ENCODE measurements around the gene CCDC186. TPM values are rescaled to one million over a fixed set of nuclear protein-coding genes. Genes with fewer than 3 reads are reported as not detected.
"Not testable (repeated sequence)": the region's sequence is repeated elsewhere in the genome, so short reads cannot be mapped to it uniquely, and the experiment has no call there.

CCDC186 gene
- polyA plus RNA-seq, 1 of the 3 experiments (the other 2 are of a cell fraction) = 1.3 TPM

GRCh38 chr10:114151486-114151885 lies 22.5 kb downstream of the CCDC186 start:
- Histone ChIP-seq H3K9me2 (no peaks in the 10 kb centered on the region), H3K27me3 (ENCODE audit: insufficient read depth) (no peaks in the 10 kb centered on the region), H3F3A (replicated peaks; ENCODE audit: insufficient read depth) (no peaks in the 10 kb centered on the region), H3K79me2 (ENCODE audit: insufficient read depth) (no peaks in the 10 kb centered on the region), H3K9ac (peak overlapping the region; percentile 29; the same call in 1 of the 2 replicates), H2AFZ (ENCODE audit: low read depth) (no peak overlapping the region; the same call in 1 of the 2 replicates), H3K4me2 (peak overlapping the region; percentile 31; the same call in 1 of the 2 replicates), H4K20me1 (ENCODE audit: insufficient read depth) (no peaks in the 10 kb centered on the region), H3K4me3 (ENCODE audit: low read depth in 2 of 2, low read length in 1 of 2) (no peak overlapping the region), H3K36me3 (replicated peaks in 1 of 2; ENCODE audit: control insufficient read depth in 1 of 2, insufficient read depth in 2 of 2, low read length in 1 of 2) (peaks cover 17 to 67% of the 10 kb centered on the region in 2 experiments), H3K27ac (ENCODE audit: low read depth in 2 of 2, low read length in 1 of 2) (peak overlapping the region in 1 of 2 experiments; percentile 63; a peak in 2 of 4 replicates), H3K4me1 (ENCODE audit: control insufficient read depth in 1 of 2, insufficient read depth in 2 of 2, low read depth in 1 of 2, low read length in 1 of 2) (peaks cover 0 to 4% of the 10 kb centered on the region in 2 experiments; a peak in 1 of 4 replicates), H3K9me3 (no peaks in the 10 kb centered on the region)
- ChIA-PET CTCF (interaction anchor here (0.8 kb wide), 1 partner anchor 472 kb away, joined by 3 read pairs; no protein-coding TSS in a partner anchor), POLR2A (no interaction called here)
- DNase-seq = no peak
- 22% methylated on average over 2 of the region's 2 CpGs for WGBS (ENCODE audit: low lambda C conversion rate)
- TF ChIP-seq JUND (IDR thresholded peaks at IDR 0.05) (peak; percentile 48; the same call in 1 of the 2 replicates), TAF1 (IDR thresholded peaks at IDR 0.05; ENCODE audit: borderline replicate concordance, low read depth, low read length) (no peak), GABPA (IDR thresholded peaks at IDR 0.05; ENCODE audit: low read depth) (no peak), PBX3 (IDR thresholded peaks at IDR 0.05) (peak; percentile 47; the same call in 1 of the 2 replicates), TCF12 (IDR thresholded peaks at IDR 0.05) (peak; percentile 43; the same call in 1 of the 2 replicates), RCOR1 (IDR thresholded peaks at IDR 0.05; ENCODE audit: low read length) (no peak), FOXM1 (IDR thresholded peaks at IDR 0.05; ENCODE audit: low read depth) (no peak), FOSL2 (IDR thresholded peaks at IDR 0.05; ENCODE audit: borderline replicate concordance, low read depth) (peak; percentile 84)

- CTCF ChIA-PET = not testable (repeated sequence)
Measured at GRCh38 chr10:114149476-114149875, 24.5 kb downstream of the CCDC186 start.

GRCh38 chr10:114143160-114143559 lies 30.8 kb downstream of the CCDC186 start:
- H2AFZ ChIP-seq (ENCODE audit: low read depth) = no peak overlapping the region
- H3K9ac ChIP-seq = no peak overlapping the region
- H3K4me3 ChIP-seq (ENCODE audit: low read depth in 2 of 2, low read length in 1 of 2) = no peak overlapping the region
- 100% methylated on average over 1 of the region's 1 CpG for WGBS (ENCODE audit: low lambda C conversion rate)
- ChIA-PET POLR2A (no interaction called here), CTCF (no interaction called here)
- peaks cover 16 to 38% of the 10 kb centered on the region in 2 experiments for H3K36me3 ChIP-seq (replicated peaks in 1 of 2; ENCODE audit: control insufficient read depth in 1 of 2, insufficient read depth in 2 of 2, low read length in 1 of 2)
- H3K4me1 ChIP-seq (ENCODE audit: control insufficient read depth in 1 of 2, insufficient read depth in 2 of 2, low read depth in 1 of 2, low read length in 1 of 2) = no peaks in the 10 kb centered on the region
- no peaks in the 10 kb centered on the region for H3F3A ChIP-seq (replicated peaks; ENCODE audit: insufficient read depth)
- no peak for DNase-seq
- no peak overlapping the region for H3K4me2 ChIP-seq
- H3K79me2 ChIP-seq (ENCODE audit: insufficient read depth) = no peaks in the 10 kb centered on the region
- no peaks in the 10 kb centered on the region for H3K27me3 ChIP-seq (ENCODE audit: insufficient read depth)
- H4K20me1 ChIP-seq (ENCODE audit: insufficient read depth) = no peaks in the 10 kb centered on the region
- no peak overlapping the region for H3K27ac ChIP-seq (ENCODE audit: low read depth in 2 of 2, low read length in 1 of 2)
- H3K9me2 ChIP-seq = no peaks in the 10 kb centered on the region
- no peaks in the 10 kb centered on the region for H3K9me3 ChIP-seq
- TF ChIP-seq CTCF (IDR thresholded peaks at IDR 0.05) (no peak), RCOR1 (IDR thresholded peaks at IDR 0.05; ENCODE audit: low read length) (no peak), EZH2phosphoT487 (IDR thresholded peaks at IDR 0.05; ENCODE audit: borderline replicate concordance, low read depth) (no peak), GABPA (IDR thresholded peaks at IDR 0.05; ENCODE audit: low read depth) (no peak), YY1 (IDR thresholded peaks at IDR 0.05; ENCODE audit: low read depth) (no peak), ZBTB33 (IDR thresholded peaks at IDR 0.05; ENCODE audit: borderline replicate concordance, low read depth) (no peak), MAX (IDR thresholded peaks at IDR 0.05; ENCODE audit: low read depth) (no peak), RAD21 (IDR thresholded peaks at IDR 0.05; ENCODE audit: low read length) (no peak), MEF2A (IDR thresholded peaks at IDR 0.05; ENCODE audit: borderline replicate concordance, low read depth) (no peak), MXI1 (IDR thresholded peaks at IDR 0.05; ENCODE audit: low read depth, low read length) (no peak)

More at GRCh38 chr10:114149476-114149875, 24.5 kb downstream of the CCDC186 start:
- H3K79me2 ChIP-seq (ENCODE audit: insufficient read depth); H3K27ac ChIP-seq (ENCODE audit: low read depth in 2 of 2, low read length in 1 of 2); H3K4me1 ChIP-seq (ENCODE audit: control insufficient read depth in 1 of 2, insufficient read depth in 2 of 2, low read depth in 1 of 2, low read length in 1 of 2); H3K9ac ChIP-seq; DNase-seq; H3K9me2 ChIP-seq; H3K4me3 ChIP-seq (ENCODE audit: low read depth in 2 of 2, low read length in 1 of 2); H3K27me3 ChIP-seq (ENCODE audit: insufficient read depth); H3K4me2 ChIP-seq; H4K20me1 ChIP-seq (ENCODE audit: insufficient read depth); POLR2A ChIA-PET; H3F3A ChIP-seq (replicated peaks; ENCODE audit: insufficient read depth); H3K9me3 ChIP-seq; H2AFZ ChIP-seq (ENCODE audit: low read depth): not testable (repeated sequence)
- WGBS (ENCODE audit: low lambda C conversion rate) = 91% methylated on average over 3 of the region's 3 CpGs
- H3K36me3 ChIP-seq (replicated peaks in 1 of 2; ENCODE audit: control insufficient read depth in 1 of 2, insufficient read depth in 2 of 2, low read length in 1 of 2) = peaks cover 16 to 51% of the 10 kb centered on the region in 2 experiments
